GM12872 (cell line): ENCODE results near the gene ARID1B.

Experiments used
- CTCF ChIP-seq: IDR thresholded peaks from 3 replicates; pipeline ENCODE4 v1.5.1; 2011; ENCODE audit warnings: low read depth, mild to moderate bottlenecking, low read length, moderate library complexity; ENCODE audit not compliant: insufficient read depth

ARID1B gene

GRCh38 chr6:157205473-157206358, 428.5 kb downstream of the ARID1B start:
- TF ChIP-seq CTCF = no peak

- TF ChIP-seq CTCF = no peak
These were observed 429.2 kb downstream of the ARID1B start for GRCh38 chr6:157206359-157206815.

- no peak for TF ChIP-seq CTCF
These were observed 430.4 kb downstream of the ARID1B start for GRCh38 chr6:157207521-157208076.

DNA sequence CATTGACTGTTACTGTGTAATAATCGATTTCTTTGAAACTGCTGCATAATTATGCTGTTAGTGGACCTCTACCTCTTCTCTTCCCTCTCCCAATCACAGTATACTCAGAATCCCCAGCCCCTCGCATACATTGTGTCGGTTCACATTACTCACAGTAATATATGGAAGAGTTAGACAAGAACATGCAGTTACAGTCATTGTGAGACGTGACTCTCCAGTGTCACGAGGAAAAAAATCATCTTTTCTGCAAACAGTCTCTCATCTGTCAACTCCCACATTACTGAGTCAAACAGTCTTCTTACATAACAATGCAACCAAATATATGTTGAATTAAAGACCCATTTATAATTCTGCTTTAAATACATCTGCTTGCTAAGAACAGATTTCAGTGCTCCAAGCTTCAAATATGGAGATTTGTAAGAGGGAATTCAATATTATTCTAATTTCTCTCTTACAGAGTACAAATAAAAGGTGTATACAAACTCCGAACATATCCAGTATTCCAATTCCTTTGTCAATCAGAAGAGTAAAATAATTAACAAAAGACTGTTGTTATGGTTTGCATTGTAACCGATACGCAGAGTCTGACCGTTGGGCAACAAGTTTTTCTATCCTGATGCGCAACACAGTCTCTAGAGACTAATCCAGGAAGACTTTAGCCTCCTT, 432.8 kb downstream of the ARID1B start:
- TF ChIP-seq CTCF = no peak

DNA sequence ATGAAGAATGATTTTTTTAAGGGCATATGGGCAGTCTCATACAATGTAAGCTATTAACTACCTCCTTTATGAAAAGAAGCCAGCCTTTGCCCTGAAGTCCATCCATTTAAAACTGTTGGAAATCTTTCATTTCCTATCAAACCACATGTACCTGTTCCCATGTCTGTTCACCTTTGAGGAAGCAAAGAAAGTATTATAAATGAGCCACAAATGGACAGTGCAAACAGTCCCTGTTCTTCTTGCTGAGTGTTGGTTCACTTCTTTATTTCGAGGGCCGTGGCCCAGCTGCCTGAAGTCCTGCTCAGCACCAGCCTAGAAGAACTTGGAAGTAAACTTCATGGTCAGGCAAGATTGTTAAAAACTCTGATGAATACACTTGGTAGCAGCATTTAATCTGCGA, 433.8 kb downstream of the ARID1B start:
- TF ChIP-seq CTCF = no peak

GRCh38 chr6:157211603-157212455, 434.7 kb downstream of the ARID1B start:
- TF ChIP-seq CTCF = no peak
